SW480 (cell line): ENCODE measurements around the gene ZBTB33.

Experiments used
- DNase-seq: peaks from one replicate; pipeline ENCODE4 v3.0.0-alpha.2; 2016; ENCODE audit warnings: low spot score

ZBTB33 gene

DNA sequence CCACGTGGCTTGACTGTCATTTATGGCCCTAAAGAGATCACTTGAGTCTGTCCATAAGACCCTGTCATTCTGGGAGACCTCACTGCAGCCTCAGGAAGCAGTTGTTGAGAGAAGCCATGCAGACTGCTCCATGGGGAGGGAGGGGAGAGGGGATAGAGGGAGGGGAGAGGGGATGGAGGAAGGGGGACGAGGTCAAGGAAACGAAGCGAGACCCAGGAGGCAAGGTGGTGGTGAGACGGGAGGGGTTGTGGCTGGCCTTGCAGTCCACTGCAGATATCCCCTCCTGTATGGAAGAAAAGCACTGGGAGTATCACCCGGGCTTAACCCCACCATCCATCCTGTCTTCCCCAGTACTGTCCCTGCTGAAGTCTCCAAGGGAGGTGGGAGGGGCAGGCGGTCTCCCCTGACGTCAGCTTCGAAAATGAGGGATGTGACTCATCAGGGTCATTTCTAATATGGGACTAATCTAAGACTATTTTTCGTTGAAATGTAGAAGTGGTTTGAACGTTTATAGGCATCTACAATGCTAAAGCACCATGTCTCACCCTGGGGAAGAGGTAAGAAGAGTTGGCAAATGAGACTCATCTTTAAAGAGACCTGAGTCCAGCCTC is 55.0 kb downstream of the ZBTB33 start:
- DNase-seq = peak; percentile 8

DNA sequence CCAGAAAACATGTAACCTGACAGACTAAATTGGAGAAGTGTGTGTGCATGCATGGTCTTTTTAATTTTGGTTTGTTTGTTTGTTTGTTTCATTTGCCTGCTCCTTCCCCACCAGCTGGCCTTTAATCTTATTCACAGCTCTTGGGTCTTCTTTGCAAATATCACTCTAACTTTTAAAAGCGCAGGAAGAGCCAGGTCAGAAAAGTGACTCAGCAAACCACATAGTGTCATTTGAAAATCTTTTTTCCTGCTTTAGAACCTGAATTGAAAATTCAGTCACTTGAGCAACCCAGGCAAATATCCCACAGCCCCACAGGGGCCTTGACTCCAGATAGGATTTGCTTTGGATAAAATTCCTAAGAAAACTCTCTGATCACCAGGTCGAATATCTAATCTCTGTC is 56.0 kb downstream of the ZBTB33 start:
- no peak for DNase-seq
